GM12891 (cell line): Measurements from ENCODE around the gene ALOXE3.

Source experiments
- DNase-seq: peaks from one replicate; pipeline ENCODE4 v3.0.0; 2011; ENCODE audit warnings: low spot score; ENCODE audit not compliant: insufficient read length
- FAIRE-seq: peaks from 2 replicates; lab custom pipeline; 2011; peaks lifted over from hg19 to GRCh38; lab: Jason Lieb, UNC
- PAX5 ChIP-seq: IDR thresholded peaks from 2 replicates; pipeline ENCODE4 v1.6.1; 2011; ENCODE audit warnings: low read length, moderate library complexity, mild to moderate bottlenecking; ENCODE audit not compliant: insufficient read depth, severe bottlenecking
- POLR2A ChIP-seq: IDR thresholded peaks from 2 replicates; pipeline ENCODE4 v1.6.1; 2011; ENCODE audit warnings: low read depth, low read length, control low read depth
- POLR2AphosphoS5 ChIP-seq: IDR thresholded peaks from 2 replicates; pipeline ENCODE4 v1.6.1; 2011; ENCODE audit warnings: low read depth, low read length, control low read depth
- POU2F2 ChIP-seq: IDR thresholded peaks from 2 replicates; pipeline ENCODE4 v1.6.1; 2011; ENCODE audit warnings: low read depth, mild to moderate bottlenecking, control low read depth, low read length, moderate library complexity
- SPI1 ChIP-seq: IDR thresholded peaks from 2 replicates; pipeline ENCODE4 v1.6.1; 2011; ENCODE audit warnings: low read depth, low read length, control low read depth
- TAF1 ChIP-seq: IDR thresholded peaks from 2 replicates; pipeline ENCODE4 v1.6.1; 2011; ENCODE audit warnings: low read depth, low read length, control low read depth

Gene ALOXE3

DNA sequence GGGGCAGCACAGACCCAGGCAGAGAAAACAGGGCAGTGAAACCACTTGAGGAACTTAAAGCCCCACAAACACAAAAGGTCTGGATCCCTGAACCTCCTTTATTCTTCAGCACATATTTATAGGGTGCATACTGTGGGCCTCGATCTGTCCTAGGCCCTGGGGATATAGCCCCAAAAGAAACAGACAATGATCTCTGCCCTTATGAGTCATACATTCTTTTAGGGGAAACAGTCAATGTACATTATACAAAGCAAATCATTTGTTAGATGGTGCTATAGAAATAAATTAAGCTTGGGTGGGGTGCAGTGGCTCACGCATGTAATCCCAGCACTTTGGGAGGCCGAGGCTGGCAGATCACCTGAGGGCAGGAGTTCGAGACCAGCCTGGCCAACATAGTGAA is 15.6 kb upstream of the ALOXE3 start:
- DNase-seq (no peak), FAIRE-seq (no peak)
- TF ChIP-seq POLR2AphosphoS5 (no peak), POU2F2 (no peak), POLR2A (no peak), SPI1 (no peak), TAF1 (no peak), PAX5 (no peak)

DNA sequence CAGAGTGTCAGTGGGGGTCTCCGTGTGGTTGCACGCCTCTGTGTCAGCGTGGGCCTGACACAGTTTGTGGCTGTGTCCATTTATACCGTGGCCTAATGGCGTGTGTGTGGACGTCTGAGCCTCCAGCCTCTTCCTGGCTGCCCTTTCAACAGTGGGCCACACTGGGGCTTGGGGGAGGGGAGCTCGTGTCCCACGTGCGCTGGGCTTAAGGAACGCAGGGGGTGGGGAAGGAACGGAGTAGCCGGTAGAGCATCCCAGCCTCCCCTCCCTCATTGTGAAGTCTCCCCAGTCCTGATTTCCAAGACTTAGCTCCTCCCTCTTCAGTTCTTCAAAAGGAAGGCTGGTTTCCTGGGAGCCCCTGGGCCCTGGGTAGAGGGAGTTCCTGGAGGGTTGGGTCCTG is 15.1 kb upstream of the ALOXE3 start:
- no peak for FAIRE-seq
- TF ChIP-seq POLR2A (no peak), POU2F2 (no peak), SPI1 (no peak), TAF1 (no peak), PAX5 (no peak), POLR2AphosphoS5 (no peak)
- DNase-seq, result no peak

- no peak for TF ChIP-seq TAF1
- no peak for TF ChIP-seq POU2F2
- TF ChIP-seq SPI1, result no peak
- TF ChIP-seq PAX5, result no peak
- TF ChIP-seq POLR2A, result no peak
- no peak for TF ChIP-seq POLR2AphosphoS5
- FAIRE-seq, result peak; percentile 56
- DNase-seq, result no peak
Measured at GRCh38 chr17:8131844-8132441, 13.6 kb upstream of the ALOXE3 start.

- TF ChIP-seq TAF1, result no peak
- TF ChIP-seq PAX5, result no peak
- no peak for TF ChIP-seq POLR2AphosphoS5
- no peak for TF ChIP-seq POLR2A
- TF ChIP-seq SPI1, result no peak
- TF ChIP-seq POU2F2, result no peak
- FAIRE-seq (no peak), DNase-seq (no peak)
Measured at GRCh38 chr17:8128125-8128784, 9.9 kb upstream of the ALOXE3 start.

- no peak for TF ChIP-seq POU2F2
- no peak for TF ChIP-seq POLR2AphosphoS5
- no peak for TF ChIP-seq TAF1
- no peak for TF ChIP-seq POLR2A
- TF ChIP-seq PAX5, result no peak
- TF ChIP-seq SPI1, result no peak
- no peak for DNase-seq
- peak; percentile 33 for FAIRE-seq
Measured at GRCh38 chr17:8126491-8127066, 8.3 kb upstream of the ALOXE3 start.

DNA sequence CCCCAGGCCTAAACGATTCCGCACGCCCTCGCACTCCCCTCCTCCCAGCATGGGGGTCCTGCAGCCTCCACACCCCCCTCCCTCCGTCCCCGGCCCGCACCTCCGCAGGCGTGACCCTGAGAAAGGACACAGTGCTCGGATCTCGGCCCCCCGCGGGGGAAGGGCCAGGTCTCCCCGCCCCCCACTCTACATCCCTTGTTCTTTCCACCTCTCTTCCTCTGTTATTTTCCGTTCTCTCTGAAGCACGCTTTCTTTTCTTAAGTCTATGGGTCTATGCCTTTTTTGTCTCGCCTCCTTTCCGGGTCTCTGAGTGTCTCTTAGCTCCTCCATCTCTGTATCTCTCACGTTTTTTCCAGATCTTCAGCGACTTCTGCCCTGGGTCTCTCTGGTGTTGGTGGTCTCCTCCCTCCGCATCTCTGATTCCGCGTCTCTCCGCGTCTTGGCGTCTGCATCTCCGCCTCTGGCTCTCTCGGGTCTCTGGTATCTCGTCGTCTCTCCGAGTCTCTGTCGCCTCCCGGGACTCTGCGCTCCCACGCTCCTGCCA is 7.7 kb upstream of the ALOXE3 start:
- no peak for DNase-seq
- FAIRE-seq, result no peak
- TF ChIP-seq PAX5, result no peak
- TF ChIP-seq POU2F2, result no peak
- TF ChIP-seq POLR2A, result no peak
- TF ChIP-seq POLR2AphosphoS5, result no peak
- TF ChIP-seq TAF1, result no peak
- TF ChIP-seq SPI1, result no peak

DNA sequence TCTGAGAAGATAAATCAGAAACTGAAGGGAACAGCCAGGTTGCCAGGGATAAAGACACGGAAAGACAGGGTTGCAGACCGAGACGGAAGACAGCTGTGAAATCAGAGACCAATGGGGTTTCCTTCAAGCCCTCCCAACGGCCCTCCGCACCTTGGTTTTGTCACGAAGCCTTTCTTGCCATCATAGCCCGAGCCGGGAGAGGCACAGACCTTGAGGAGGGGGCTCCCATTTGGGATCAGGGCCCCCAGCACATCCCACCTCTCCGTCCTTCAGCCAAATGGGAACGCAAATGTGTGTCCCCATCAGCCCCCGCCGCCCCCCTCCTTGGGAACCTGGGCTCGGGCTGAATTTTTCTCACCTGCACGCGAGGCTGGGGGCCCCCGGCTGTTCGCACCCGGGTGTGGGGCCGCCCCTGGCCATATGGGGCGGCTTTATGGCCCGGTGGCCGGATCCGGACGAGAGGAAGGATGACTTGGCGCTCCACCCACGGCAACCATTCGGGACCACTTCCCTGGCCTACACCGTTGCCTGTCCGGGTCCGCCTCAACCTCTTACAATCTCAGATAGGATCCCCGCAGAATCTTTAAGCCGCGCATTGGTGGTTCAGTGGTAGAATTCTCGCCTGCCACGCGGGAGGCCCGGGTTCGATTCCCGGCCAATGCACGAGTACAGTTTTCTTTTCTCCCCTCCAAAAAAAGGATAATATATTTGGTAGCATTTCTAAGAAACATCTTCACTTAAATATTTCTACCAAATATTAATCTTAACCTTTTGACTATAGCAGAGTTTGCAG is 7.0 kb upstream of the ALOXE3 start:
- DNase-seq (no peak), FAIRE-seq (peak; percentile 80)
- peak; percentile 28; the same call in 1 of the 2 replicates for TF ChIP-seq SPI1
- TF ChIP-seq POLR2AphosphoS5, result no peak

DNA sequence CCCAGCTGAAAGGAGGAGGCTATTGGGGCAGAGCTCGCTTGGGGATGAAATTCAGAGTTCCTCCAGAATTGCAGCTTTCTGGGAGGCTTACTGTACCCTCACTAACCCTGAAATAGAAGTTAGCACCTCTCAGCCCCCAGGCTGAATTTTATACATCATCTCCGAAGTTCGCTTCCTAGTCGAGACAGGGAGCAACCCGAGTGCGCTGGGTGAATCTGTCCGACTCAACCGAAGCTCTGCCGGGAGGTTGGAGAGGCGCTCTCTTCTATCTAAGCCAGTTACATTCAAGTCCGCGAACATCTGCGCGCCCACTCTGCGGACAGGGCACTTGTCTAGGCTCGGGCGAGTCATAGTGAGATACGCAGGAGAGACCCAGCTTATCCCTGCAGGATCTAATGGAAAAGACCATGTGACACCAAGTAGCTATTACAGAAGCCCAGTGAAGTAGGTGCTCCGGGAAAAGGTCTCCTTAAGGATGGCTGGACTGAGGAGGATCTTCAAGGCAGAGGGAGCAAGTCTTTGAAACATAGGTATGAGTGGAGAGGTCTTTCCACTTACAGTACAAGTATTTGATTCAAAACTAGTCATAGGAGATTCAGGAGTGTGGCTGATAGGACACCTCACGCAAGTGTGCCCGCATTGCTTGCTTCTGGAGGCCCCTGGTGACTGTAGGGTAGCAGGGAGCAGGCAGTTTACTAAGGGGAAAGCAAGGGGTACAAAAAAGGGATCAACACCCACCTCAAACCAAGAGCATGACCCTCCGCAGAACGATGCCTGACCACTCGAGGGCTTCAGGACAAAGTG is 6.2 kb upstream of the ALOXE3 start:
- TF ChIP-seq PAX5 (no peak), POLR2AphosphoS5 (no peak), TAF1 (no peak)
- DNase-seq, result no peak
- FAIRE-seq, result no peak
